H1 (cell line): ENCODE results near the gene RASA4. TPM values are rescaled to one million over a fixed set of nuclear protein-coding genes. Genes with fewer than 3 reads are reported as not detected.
"Not testable (repeated sequence)": the region's sequence is repeated elsewhere in the genome, so short reads cannot be mapped to it uniquely, and the experiment has no call there.

Source experiments
- CTCF ChIA-PET: fragments of 300-600 bp; sonication (Branson Sonifier 250); formaldehyde crosslinking; loops from one replicate; lab custom pipeline; 2021; ENCODE audit not compliant: partially characterized antibody; lab: Charles Lee
- POLR2A ChIA-PET: fragments of 300-600 bp; sonication (Branson Sonifier 250); formaldehyde crosslinking; loops from one replicate; lab custom pipeline; 2021; ENCODE audit warnings: inconsistent platforms; ENCODE audit not compliant: partially characterized antibody; lab: Charles Lee
- DNase-seq, 2 experiments: peaks; one replicate each; pipeline versions ENCODE4 v3.0.0 to v3.0.0-alpha.2; 2010 to 2022; ENCODE audit warnings: low spot score in 2 of 2, low read depth in 1 of 2, mixed read lengths in 1 of 2
- FAIRE-seq: peaks from 2 replicates; lab custom pipeline; 2011; peaks lifted over from hg19 to GRCh38; lab: Jason Lieb, UNC
- H2AFZ ChIP-seq: 2 replicates; pipeline ENCODE4 v1.8.1; 2012; ENCODE audit warnings: low read length, inconsistent platforms
- H2AK5ac ChIP-seq: 2 replicates; pipeline ENCODE4 v1.6.1; 2013; ENCODE audit warnings: low read depth, low read length
- H2BK120ac ChIP-seq: replicated peaks from 2 replicates; pipeline ENCODE3; 2013; ENCODE audit warnings: low read depth, low read length, inconsistent platforms
- H2BK12ac ChIP-seq: 2 replicates; pipeline ENCODE4 v1.6.1; 2013; ENCODE audit warnings: low read depth, low read length
- H2BK15ac ChIP-seq: 2 replicates; pipeline ENCODE4 v1.6.1; 2013; ENCODE audit warnings: low read length
- H2BK20ac ChIP-seq: 2 replicates; pipeline ENCODE4 v1.6.1; 2013; ENCODE audit warnings: low read length
- H2BK5ac ChIP-seq: 2 replicates; pipeline ENCODE4 v1.6.1; 2013; ENCODE audit warnings: low read depth, low read length
- H3K14ac ChIP-seq: 2 replicates; pipeline ENCODE4 v1.6.1; 2013; ENCODE audit warnings: inconsistent platforms; ENCODE audit not compliant: insufficient read length
- H3K18ac ChIP-seq: 2 replicates; pipeline ENCODE4 v1.6.1; 2013; ENCODE audit warnings: low read length; ENCODE audit errors: extremely low read depth
- H3K23ac ChIP-seq: 2 replicates; pipeline ENCODE4 v1.6.1; 2013; ENCODE audit warnings: inconsistent platforms; ENCODE audit not compliant: insufficient read length
- H3K23me2 ChIP-seq: 2 replicates; pipeline ENCODE4 v1.6.1; 2013; ENCODE audit warnings: low read depth, low read length
- H3K27ac ChIP-seq: 2 replicates; pipeline ENCODE4 v1.6.1; 2011; ENCODE audit warnings: low read depth, low read length, inconsistent platforms
- H3K27me3 ChIP-seq, 4 experiments: replicated peaks in 1 of 4; 1 replicate in 1 of 4; 2 replicates in 3 of 4; pipeline versions ENCODE4 v1.6.1 to v1.8.1; 2011 to 2013; ENCODE audit warnings: low read length in 3 of 4, mild to moderate bottlenecking in 3 of 4, inconsistent platforms in 2 of 4, mixed read lengths in 2 of 4, moderate library complexity in 1 of 4; ENCODE audit not compliant: control insufficient read depth in 3 of 4, insufficient read depth in 3 of 4; ENCODE audit errors: extremely low read depth in 1 of 4
- H3K36me3 ChIP-seq, 4 experiments: 2 replicates each; pipeline versions ENCODE4 v1.6.1 to v1.8.1; 2011 to 2013; ENCODE audit warnings: mild to moderate bottlenecking in 4 of 4, low read length in 3 of 4, moderate library complexity in 2 of 4, control low read depth in 1 of 4, inconsistent platforms in 1 of 4; ENCODE audit not compliant: insufficient read depth in 4 of 4, control insufficient read depth in 2 of 4
- H3K4ac ChIP-seq: replicated peaks from 2 replicates; pipeline ENCODE3; 2013; ENCODE audit warnings: low read length, low read depth, mixed read lengths, inconsistent platforms; ENCODE audit not compliant: insufficient read length
- H3K4me1 ChIP-seq, 4 experiments: replicated peaks in 1 of 4; 1 replicate in 1 of 4; 2 replicates in 3 of 4; pipeline versions ENCODE4 v1.6.1 to v1.8.1; 2011 to 2013; ENCODE audit warnings: low read length in 3 of 4, inconsistent platforms in 2 of 4, mixed read lengths in 1 of 4; ENCODE audit not compliant: insufficient read depth in 4 of 4, control insufficient read depth in 3 of 4
- H3K4me2 ChIP-seq, 2 experiments: 2 replicates each; pipeline versions ENCODE4 v1.6.1 to v1.8.1; 2011 to 2013; ENCODE audit warnings: low read depth in 2 of 2, low read length in 2 of 2, control low read depth in 1 of 2, inconsistent platforms in 1 of 2, mild to moderate bottlenecking in 1 of 2; ENCODE audit not compliant: insufficient read depth in 1 of 2
- H3K4me3 ChIP-seq, 4 experiments: fragments of 200-600, 300-600 bp in 1 of 4; sonication (generic), shearing (Covaris generic), sonication (Bioruptor Twin) in 1 of 4; 2 replicates each; pipeline versions ENCODE4 v1.5.1 to v1.8.1; 2011 to 2016; ENCODE audit warnings: low read length in 4 of 4, low read depth in 3 of 4, control low read depth in 2 of 4, inconsistent platforms in 2 of 4, mild to moderate bottlenecking in 2 of 4, mixed read lengths in 1 of 4, moderate library complexity in 1 of 4; ENCODE audit not compliant: insufficient read depth in 2 of 4; ENCODE audit errors: extremely low read depth in 1 of 4
- H3K56ac ChIP-seq: replicated peaks from 2 replicates; pipeline ENCODE3; 2013; ENCODE audit warnings: low read depth, mild to moderate bottlenecking, mixed read lengths, low read length, inconsistent platforms; ENCODE audit not compliant: insufficient read length
- H3K79me1 ChIP-seq: 2 replicates; pipeline ENCODE4 v1.6.1; 2013; ENCODE audit warnings: low read depth, low read length, control low read depth
- H3K79me2 ChIP-seq, 2 experiments: 2 replicates each; pipeline versions ENCODE4 v1.6.1 to v1.8.1; 2012 to 2013; ENCODE audit warnings: low read length in 2 of 2, mild to moderate bottlenecking in 2 of 2, inconsistent platforms in 1 of 2; ENCODE audit not compliant: insufficient read depth in 2 of 2, control insufficient read depth in 1 of 2
- H3K9ac ChIP-seq, 4 experiments: replicated peaks in 1 of 4; 1 replicate in 1 of 4; 2 replicates in 3 of 4; pipeline versions ENCODE4 v1.6.1 to v1.8.1; 2011 to 2013; ENCODE audit warnings: low read depth in 3 of 4, low read length in 3 of 4, control low read depth in 2 of 4, mild to moderate bottlenecking in 2 of 4, moderate library complexity in 2 of 4, inconsistent platforms in 1 of 4; ENCODE audit errors: extremely low read depth in 1 of 4
- H3K9me3 ChIP-seq, 2 experiments: 2 replicates each; pipeline versions ENCODE4 v1.6.1 to v1.8.1; 2012 to 2013; ENCODE audit warnings: mild to moderate bottlenecking in 2 of 2, moderate library complexity in 2 of 2, control low read depth in 1 of 2, inconsistent platforms in 1 of 2, low read depth in 1 of 2, low read length in 1 of 2, mixed read lengths in 1 of 2; ENCODE audit not compliant: insufficient read depth in 2 of 2
- H4K20me1 ChIP-seq, 2 experiments: replicated peaks in 1 of 2; 2 replicates each; pipeline versions ENCODE3 to v1.8.1; 2011 to 2013; ENCODE audit warnings: inconsistent platforms in 2 of 2, low read length in 2 of 2, mild to moderate bottlenecking in 1 of 2; ENCODE audit not compliant: insufficient read depth in 2 of 2, control insufficient read depth in 1 of 2
- H4K5ac ChIP-seq: 2 replicates; pipeline ENCODE4 v1.6.1; 2013; ENCODE audit warnings: low read length, low read depth, mixed read lengths, inconsistent platforms; ENCODE audit not compliant: insufficient read length
- H4K8ac ChIP-seq: 2 replicates; pipeline ENCODE4 v1.8.0; 2013; ENCODE audit warnings: mild to moderate bottlenecking, moderate library complexity, low read length, inconsistent platforms; ENCODE audit not compliant: insufficient read depth; ENCODE audit errors: extremely low read depth
- H4K91ac ChIP-seq: replicated peaks from 2 replicates; pipeline ENCODE3; 2013; ENCODE audit warnings: low read length, mixed read lengths, inconsistent platforms; ENCODE audit not compliant: insufficient read length
- WGBS, 2 experiments: shearing (Covaris generic) in 1 of 2; methylation state at CpG; one replicate each; pipeline versions ENCODE4 v1.1.6 to v1.1.7; 2013 to 2015; ENCODE audit warnings: low lambda C conversion rate in 2 of 2, mixed read lengths in 2 of 2, inconsistent platforms in 1 of 2, low coverage in 1 of 2, missing lambda C conversion rate in 1 of 2; ENCODE audit not compliant: insufficient replicate concordance in 2 of 2, insufficient coverage in 1 of 2, insufficient read length in 1 of 2; ENCODE audit errors: extremely low coverage in 1 of 2, missing lambda C conversion rate in 1 of 2; 5-methylcytosine and 5-hydroxymethylcytosine counted together
- polyA plus RNA-seq, 7 experiments: library from polyadenylated mRNA; depleted of rRNA in 3 of 7; stranded (reverse) in 5 of 7; unstranded in 2 of 7; fragments of >200 nt in 5 of 7; fragments of 200-250 nt in 2 of 7; gene quantifications; 1 replicate in 5 of 7; 2 replicates in 1 of 7; 4 replicates in 1 of 7; pipeline versions ENCODE4 v1.2.1 to v1.2.3, GENCODE V29; 2011 to 2013; ENCODE audit warnings: missing spikeins in 2 of 7, mixed read lengths in 2 of 7
- total RNA-seq: library from RNA; stranded (reverse); fragmentation: NEBNext Ultra II Directional; extraction: Animal tissue kit (Norgen Biotek cat#: 25700); gene quantifications from 2 replicates; pipeline ENCODE4 v1.2.1, GENCODE V29; 2021

Gene RASA4
- total and polyA plus RNA-seq, 2 of the 8 experiments (the other 6 are each of a cell fraction or from before 2014, with no cell fraction given): 19.6 to 23.4 TPM

GRCh38 chr7:102593637-102594334 is 22.8 kb downstream of the RASA4 start:
- H4K5ac ChIP-seq, H3K79me1 ChIP-seq, H3K27me3 ChIP-seq, H2BK12ac ChIP-seq, H3K18ac ChIP-seq, H3K4me1 ChIP-seq, POLR2A ChIA-PET, H4K20me1 ChIP-seq, H3K9ac ChIP-seq, H3K23me2 ChIP-seq, H3K4me3 ChIP-seq, H3K36me3 ChIP-seq, H3K4ac ChIP-seq, H2BK5ac ChIP-seq, H4K91ac ChIP-seq, H3K14ac ChIP-seq, H3K27ac ChIP-seq, CTCF ChIA-PET, H2AK5ac ChIP-seq, H2BK20ac ChIP-seq, DNase-seq, H3K9me3 ChIP-seq, H3K56ac ChIP-seq, H2BK120ac ChIP-seq, H3K4me2 ChIP-seq, H3K23ac ChIP-seq, FAIRE-seq, H2BK15ac ChIP-seq, H2AFZ ChIP-seq, H3K79me2 ChIP-seq, H4K8ac ChIP-seq: not testable (repeated sequence)
- no CpG with 5 or more reads among the region's 68 CpGs for WGBS, 2 experiments

- H2AFZ ChIP-seq, H3K27ac ChIP-seq, H3K4ac ChIP-seq, H4K91ac ChIP-seq, H2BK5ac ChIP-seq, CTCF ChIA-PET, H2BK15ac ChIP-seq, H2BK12ac ChIP-seq, H3K36me3 ChIP-seq, H3K9me3 ChIP-seq, H3K4me2 ChIP-seq, H3K79me2 ChIP-seq, H2BK120ac ChIP-seq, H4K8ac ChIP-seq, H2BK20ac ChIP-seq, H3K9ac ChIP-seq, H3K18ac ChIP-seq, H2AK5ac ChIP-seq, H4K5ac ChIP-seq, H3K56ac ChIP-seq, FAIRE-seq, H3K23ac ChIP-seq, H3K79me1 ChIP-seq, H4K20me1 ChIP-seq, H3K23me2 ChIP-seq, POLR2A ChIA-PET, H3K4me3 ChIP-seq, H3K14ac ChIP-seq, H3K4me1 ChIP-seq, H3K27me3 ChIP-seq: not testable (repeated sequence)
- peak in 1 of 2 experiments; percentile 93 for DNase-seq
- 12% methylated on average over 6 of the region's 26 CpGs; no CpG with 5 or more reads in 1 of the 2 experiments for WGBS, 2 experiments
Observed at GRCh38 chr7:102592477-102593019, 24.0 kb downstream of the RASA4 start.
